Keratinocyte (primary cell): Measurements from ENCODE around the gene CUX1. TPM values are rescaled to one million over a fixed set of nuclear protein-coding genes. Genes with fewer than 3 reads are reported as not detected.

Experiments used
- DNase-seq: peaks from one replicate; pipeline ENCODE4 v3.0.0-alpha.2; 2011; ENCODE audit warnings: low read depth, missing footprints, low spot score
- FAIRE-seq: peaks from 2 replicates; lab custom pipeline; 2011; peaks lifted over from hg19 to GRCh38; lab: Jason Lieb, UNC
- H2AFZ ChIP-seq: 2 replicates; pipeline ENCODE4 v1.6.0; 2012; ENCODE audit warnings: low read length, control low read depth, inconsistent platforms; ENCODE audit not compliant: control insufficient read depth
- H3K27ac ChIP-seq: 2 replicates; pipeline ENCODE4 v1.5.1; 2011; ENCODE audit warnings: low read length; ENCODE audit not compliant: control insufficient read depth, insufficient read depth
- H3K27me3 ChIP-seq: 3 replicates; pipeline ENCODE4 v1.6.0; 2011; ENCODE audit warnings: low read length; ENCODE audit not compliant: control insufficient read depth, insufficient read depth; ENCODE audit errors: extremely low read depth
- H3K36me3 ChIP-seq, 2 experiments: 2 replicates in 1 of 2; 3 replicates in 1 of 2; pipeline ENCODE4 v1.5.1; 2011; ENCODE audit warnings: low read length in 2 of 2, mild to moderate bottlenecking in 1 of 2; ENCODE audit not compliant: control insufficient read depth in 2 of 2, insufficient read depth in 2 of 2; ENCODE audit errors: extremely low read depth in 1 of 2
- H3K4me1 ChIP-seq: 3 replicates; pipeline ENCODE4 v1.5.1; 2011; ENCODE audit warnings: low read length; ENCODE audit not compliant: control insufficient read depth, insufficient read depth; ENCODE audit errors: extremely low read depth
- H3K4me2 ChIP-seq: 3 replicates; pipeline ENCODE4 v1.6.0; 2011; ENCODE audit warnings: low read depth, low read length; ENCODE audit not compliant: control insufficient read depth, insufficient read depth; ENCODE audit errors: extremely low read depth
- H3K4me3 ChIP-seq, 3 experiments: fragments of 200-600 bp in 1 of 3; sonication (generic) in 1 of 3; 2 replicates in 2 of 3; 3 replicates in 1 of 3; pipeline ENCODE4 v1.5.1; 2011 to 2016; ENCODE audit warnings: low read length in 3 of 3, mild to moderate bottlenecking in 3 of 3, control low read depth in 2 of 3, inconsistent platforms in 1 of 3, low read depth in 1 of 3, mixed read lengths in 1 of 3, mixed run types in 1 of 3, moderate library complexity in 1 of 3; ENCODE audit not compliant: control insufficient read depth in 2 of 3, insufficient read depth in 2 of 3; ENCODE audit errors: extremely low read depth in 1 of 3
- H3K79me2 ChIP-seq: 2 replicates; pipeline ENCODE4 v1.6.0; 2012; ENCODE audit warnings: low read length; ENCODE audit not compliant: control insufficient read depth, insufficient read depth
- H3K9ac ChIP-seq: 3 replicates; pipeline ENCODE4 v1.6.0; 2011; ENCODE audit warnings: low read length; ENCODE audit not compliant: control insufficient read depth, insufficient read depth; ENCODE audit errors: extremely low read depth
- H3K9me1 ChIP-seq: 3 replicates; pipeline ENCODE4 v1.6.0; 2011; ENCODE audit warnings: low read length; ENCODE audit not compliant: control insufficient read depth, insufficient read depth; ENCODE audit errors: extremely low read depth
- H3K9me3 ChIP-seq: 2 replicates; pipeline ENCODE4 v1.5.1; 2012; ENCODE audit warnings: low read depth, low read length; ENCODE audit not compliant: control insufficient read depth
- H4K20me1 ChIP-seq: 3 replicates; pipeline ENCODE4 v1.6.0; 2011; ENCODE audit warnings: low read length; ENCODE audit not compliant: control insufficient read depth, insufficient read depth; ENCODE audit errors: extremely low read depth
- CTCF ChIP-seq, 3 experiments: IDR thresholded peaks in 1 of 3; conservative IDR thresholded peaks in 1 of 3; optimal IDR thresholded peaks in 1 of 3; 2 replicates in 2 of 3; 3 replicates in 1 of 3; pipeline versions ENCODE3 to v1.5.1; 2011; ENCODE audit warnings: low read length in 3 of 3, mild to moderate bottlenecking in 3 of 3, moderate library complexity in 2 of 3, control low read depth in 1 of 3, inconsistent platforms in 1 of 3; ENCODE audit not compliant: insufficient read depth in 2 of 3; ENCODE audit errors: extremely low read depth in 1 of 3
- EZH2 ChIP-seq: IDR thresholded peaks from one replicate; pipeline ENCODE4 v1.6.1; 2012; ENCODE audit warnings: inconsistent platforms, mild to moderate bottlenecking, low read length, moderate library complexity
- dilution Hi-C: fragments of 300-500 bp; cut with MboI; formaldehyde crosslinking; loops from one replicate; pipeline ENCODE4 v1.7.0; 2020; ENCODE audit warnings: low sequenced_read_pairs; ENCODE audit not compliant: extremely low pct_ligation_motif_present
- polyA plus RNA-seq, 5 experiments: library from polyadenylated mRNA; depleted of rRNA in 3 of 5; stranded (reverse) in 3 of 5; stranded (forward) in 1 of 5; unstranded in 1 of 5; fragments of >200 nt; gene quantifications; 1 replicate in 1 of 5; 2 replicates in 3 of 5; 3 replicates in 1 of 5; pipeline versions ENCODE4 v1.2.1 to v1.2.3, GENCODE V29; 2011 to 2012; ENCODE audit warnings: missing spikeins in 2 of 5, low read depth in 1 of 5, low replicate concordance in 1 of 5

CUX1 gene
- polyA plus RNA-seq, 1 donor (not counting 4 experiments of a cell fraction or from before 2014, with no cell fraction given): 18.3 TPM

GRCh38 chr7:101875283-101875846 lies 57.9 kb downstream of the CUX1 start:
- Histone ChIP-seq H3K9me3 (no peaks in the 10 kb centered on the region), H3K4me3 (no peak overlapping the region), H3K27me3 (no peaks in the 10 kb centered on the region), H3K36me3 (no peaks in the 10 kb centered on the region), H3K4me2 (no peak overlapping the region), H3K27ac (no peak overlapping the region), H2AFZ (no peak overlapping the region), H3K9ac (no peak overlapping the region), H3K4me1 (peaks cover 10% of the 10 kb centered on the region), H4K20me1 (peaks cover 4% of the 10 kb centered on the region), H3K9me1 (no peaks in the 10 kb centered on the region), H3K79me2 (peaks cover 21% of the 10 kb centered on the region)
- TF ChIP-seq CTCF (optimal IDR thresholded peaks at IDR 0.05 in 1 of 3, IDR thresholded peaks at IDR 0.05 in 1 of 3, conservative IDR thresholded peaks at IDR 0.05 in 1 of 3; ENCODE audit: extremely low read depth in 1 of 3, insufficient read depth in 2 of 3, low read length in 3 of 3) (no peak), EZH2 (no peak)
- FAIRE-seq (no peak), DNase-seq (no peak)
- dilution Hi-C loops: no loop called here

GRCh38 chr7:101877882-101878591 lies 60.6 kb downstream of the CUX1 start:
- no peaks in the 10 kb centered on the region for H3K36me3 ChIP-seq
- H3K9ac ChIP-seq: no peak overlapping the region
- dilution Hi-C loops: no loop called here
- no peak overlapping the region for H2AFZ ChIP-seq
- no peak overlapping the region for H3K27ac ChIP-seq
- TF ChIP-seq CTCF (optimal IDR thresholded peaks at IDR 0.05 in 1 of 3, IDR thresholded peaks at IDR 0.05 in 1 of 3, conservative IDR thresholded peaks at IDR 0.05 in 1 of 3; ENCODE audit: extremely low read depth in 1 of 3, insufficient read depth in 2 of 3, low read length in 3 of 3): no peak
- no peak overlapping the region for H3K4me3 ChIP-seq
- peaks cover 17% of the 10 kb centered on the region for H3K79me2 ChIP-seq
- no peaks in the 10 kb centered on the region for H3K9me1 ChIP-seq
- H4K20me1 ChIP-seq: no peaks in the 10 kb centered on the region
- H3K4me2 ChIP-seq: no peak overlapping the region
- no peaks in the 10 kb centered on the region for H3K27me3 ChIP-seq
- H3K4me1 ChIP-seq: peaks cover 27% of the 10 kb centered on the region
- FAIRE-seq (no peak), DNase-seq (no peak)
- no peaks in the 10 kb centered on the region for H3K9me3 ChIP-seq
